Ishikawa (cell line): Measurements from ENCODE around the gene NPPA.

ENCODE experiments used
- CREB1 ChIP-seq: IDR thresholded peaks from 2 replicates; pipeline ENCODE4 v1.6.1; 2012; ENCODE audit warnings: low read depth
- EGR1 ChIP-seq: IDR thresholded peaks from 2 replicates; pipeline ENCODE4 v1.6.1; 2012
- EP300 ChIP-seq: IDR thresholded peaks from 2 replicates; pipeline ENCODE4 v1.6.1; 2012; ENCODE audit warnings: borderline replicate concordance
- NFIC ChIP-seq: IDR thresholded peaks from 2 replicates; pipeline ENCODE4 v1.6.1; 2012
- RAD21 ChIP-seq: IDR thresholded peaks from 2 replicates; pipeline ENCODE4 v1.6.1; 2012; ENCODE audit warnings: low read depth
- TAF1 ChIP-seq: IDR thresholded peaks from 2 replicates; pipeline ENCODE4 v1.6.1; 2012; ENCODE audit warnings: low read depth, mild to moderate bottlenecking
- TCF12 ChIP-seq: IDR thresholded peaks from 2 replicates; pipeline ENCODE4 v1.6.1; 2012; ENCODE audit warnings: low read depth
- TEAD4 ChIP-seq: IDR thresholded peaks from 2 replicates; pipeline ENCODE4 v1.6.1; 2012
- YY1 ChIP-seq: IDR thresholded peaks from 2 replicates; pipeline ENCODE4 v1.6.1; 2012; ENCODE audit warnings: low read depth
- ZBTB7A ChIP-seq: IDR thresholded peaks from 2 replicates; pipeline ENCODE4 v1.6.1; 2012; ENCODE audit warnings: low read depth
- TF ChIP-seq, protein P1 (sequence below): IDR thresholded peaks from 2 replicates; pipeline ENCODE4 v1.6.1; 2012
- TF ChIP-seq, protein P2 (sequence below): IDR thresholded peaks from 2 replicates; pipeline ENCODE4 v1.6.1; 2012
- TF ChIP-seq, protein P3 (sequence below): IDR thresholded peaks from 2 replicates; pipeline ENCODE4 v1.6.1; 2012; ENCODE audit warnings: low read depth, mild to moderate bottlenecking

DNA sequence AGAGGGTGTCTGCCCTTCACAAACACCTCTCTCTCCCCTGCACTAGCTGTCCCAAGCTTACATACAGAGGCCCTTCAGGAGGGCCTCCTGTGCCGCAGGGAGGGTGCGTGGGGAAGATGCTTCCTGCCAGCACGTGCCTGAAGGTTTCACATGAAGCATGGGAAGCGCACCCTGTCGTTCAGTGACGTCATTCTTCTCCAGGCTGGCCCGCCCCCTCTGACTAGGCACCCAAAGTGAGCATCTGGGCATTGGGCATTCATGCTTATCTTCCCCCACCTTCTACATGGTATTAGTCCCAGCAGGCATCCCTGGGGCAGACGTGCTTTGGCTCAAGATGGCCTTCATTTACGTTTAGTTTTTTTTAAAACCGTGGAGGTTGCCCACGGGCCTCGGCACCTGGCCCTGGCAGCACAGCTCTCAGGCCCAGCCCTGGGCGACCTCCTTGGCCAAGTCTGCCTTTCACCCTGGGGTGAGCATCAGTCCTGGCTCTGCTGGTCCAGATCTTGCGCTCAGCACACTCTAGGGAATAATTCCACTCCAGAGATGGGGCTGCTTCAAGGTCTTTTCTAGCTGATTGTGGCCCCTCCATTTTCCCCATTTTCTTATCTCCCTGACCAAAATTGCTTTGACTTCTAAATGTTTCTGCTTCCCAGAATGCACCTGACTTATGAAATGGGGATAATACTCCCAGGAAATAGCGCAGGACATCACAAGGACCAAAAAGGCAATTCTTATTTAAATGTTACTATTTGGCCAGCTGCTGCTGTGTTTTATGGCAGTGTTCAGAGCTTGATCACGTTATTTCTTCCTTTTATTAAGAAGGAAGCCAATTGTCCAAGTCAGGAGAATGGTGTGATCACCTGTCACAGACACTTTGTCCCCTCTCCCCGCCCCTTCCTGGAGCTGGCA is 6.1 kb downstream of the NPPA start:
- TF ChIP-seq RAD21 (no peak), EP300 (no peak), CREB1 (no peak), YY1 (no peak), TAF1 (no peak), EGR1 (no peak), TEAD4 (no peak), ZBTB7A (no peak), TCF12 (no peak), NFIC (no peak)
- TF ChIP-seq, protein P1, sequence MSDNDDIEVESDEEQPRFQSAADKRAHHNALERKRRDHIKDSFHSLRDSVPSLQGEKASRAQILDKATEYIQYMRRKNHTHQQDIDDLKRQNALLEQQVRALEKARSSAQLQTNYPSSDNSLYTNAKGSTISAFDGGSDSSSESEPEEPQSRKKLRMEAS = no peak
- TF ChIP-seq, protein P2, sequence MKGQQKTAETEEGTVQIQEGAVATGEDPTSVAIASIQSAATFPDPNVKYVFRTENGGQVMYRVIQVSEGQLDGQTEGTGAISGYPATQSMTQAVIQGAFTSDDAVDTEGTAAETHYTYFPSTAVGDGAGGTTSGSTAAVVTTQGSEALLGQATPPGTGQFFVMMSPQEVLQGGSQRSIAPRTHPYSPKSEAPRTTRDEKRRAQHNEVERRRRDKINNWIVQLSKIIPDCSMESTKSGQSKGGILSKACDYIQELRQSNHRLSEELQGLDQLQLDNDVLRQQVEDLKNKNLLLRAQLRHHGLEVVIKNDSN = no peak
- TF ChIP-seq, protein P3, sequence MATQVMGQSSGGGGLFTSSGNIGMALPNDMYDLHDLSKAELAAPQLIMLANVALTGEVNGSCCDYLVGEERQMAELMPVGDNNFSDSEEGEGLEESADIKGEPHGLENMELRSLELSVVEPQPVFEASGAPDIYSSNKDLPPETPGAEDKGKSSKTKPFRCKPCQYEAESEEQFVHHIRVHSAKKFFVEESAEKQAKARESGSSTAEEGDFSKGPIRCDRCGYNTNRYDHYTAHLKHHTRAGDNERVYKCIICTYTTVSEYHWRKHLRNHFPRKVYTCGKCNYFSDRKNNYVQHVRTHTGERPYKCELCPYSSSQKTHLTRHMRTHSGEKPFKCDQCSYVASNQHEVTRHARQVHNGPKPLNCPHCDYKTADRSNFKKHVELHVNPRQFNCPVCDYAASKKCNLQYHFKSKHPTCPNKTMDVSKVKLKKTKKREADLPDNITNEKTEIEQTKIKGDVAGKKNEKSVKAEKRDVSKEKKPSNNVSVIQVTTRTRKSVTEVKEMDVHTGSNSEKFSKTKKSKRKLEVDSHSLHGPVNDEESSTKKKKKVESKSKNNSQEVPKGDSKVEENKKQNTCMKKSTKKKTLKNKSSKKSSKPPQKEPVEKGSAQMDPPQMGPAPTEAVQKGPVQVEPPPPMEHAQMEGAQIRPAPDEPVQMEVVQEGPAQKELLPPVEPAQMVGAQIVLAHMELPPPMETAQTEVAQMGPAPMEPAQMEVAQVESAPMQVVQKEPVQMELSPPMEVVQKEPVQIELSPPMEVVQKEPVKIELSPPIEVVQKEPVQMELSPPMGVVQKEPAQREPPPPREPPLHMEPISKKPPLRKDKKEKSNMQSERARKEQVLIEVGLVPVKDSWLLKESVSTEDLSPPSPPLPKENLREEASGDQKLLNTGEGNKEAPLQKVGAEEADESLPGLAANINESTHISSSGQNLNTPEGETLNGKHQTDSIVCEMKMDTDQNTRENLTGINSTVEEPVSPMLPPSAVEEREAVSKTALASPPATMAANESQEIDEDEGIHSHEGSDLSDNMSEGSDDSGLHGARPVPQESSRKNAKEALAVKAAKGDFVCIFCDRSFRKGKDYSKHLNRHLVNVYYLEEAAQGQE = no peak
